Airway epithelial cell (primary cell): Measurements from ENCODE around the gene NPC2. TPM values are rescaled to one million over a fixed set of nuclear protein-coding genes. Genes with fewer than 3 reads are reported as not detected.

Experiments used
- total RNA-seq: library from RNA; depleted of rRNA; stranded (reverse); fragments of >200 nt; gene quantifications from 2 replicates; pipeline ENCODE4 v1.2.3, GENCODE V29; 2015

The NPC2 gene
- total RNA-seq: 325 and 369 TPM in 2 replicates

GRCh38 chr14:74492776-74493342 lies at the start of gene NPC2:
NPC2 (minus strand) TSS chr14:74493305; CDS start chr14:74493274, 31 bp downstream.

GRCh38 chr14:74493343-74494261 lies 497 bp upstream of the NPC2 start, which contains the start of gene ISCA2:
ISCA2 (plus strand) TSS chr14:74493765; CDS start chr14:74493775, 10 bp downstream.

Other genes starting within 250 kb of the NPC2 start
- gene ABCD4, start 190.4 kb downstream of the NPC2 start, total RNA-seq: 18.1 and 25.5 TPM in 2 replicates
- not detected in 2 replicates for gene VRTN, start 144.8 kb downstream of the NPC2 start, total RNA-seq
- not detected in 2 replicates for gene SYNDIG1L, start 67.1 kb downstream of the NPC2 start, total RNA-seq
- gene ISCA2, start 460 bp upstream of the NPC2 start, total RNA-seq: 9.0 and 30.7 TPM in 2 replicates
- gene LTBP2, start 118.9 kb upstream of the NPC2 start, total RNA-seq: 21.2 and 28.1 TPM in 2 replicates
- gene AREL1, start 219.8 kb upstream of the NPC2 start, total RNA-seq: 24.4 and 24.8 TPM in 2 replicates
- gene FCF1, start 219.8 kb upstream of the NPC2 start, total RNA-seq: 28.8 and 34.9 TPM in 2 replicates